ENCODE measurements around the gene CHD6.

CHD6 gene, protein sequence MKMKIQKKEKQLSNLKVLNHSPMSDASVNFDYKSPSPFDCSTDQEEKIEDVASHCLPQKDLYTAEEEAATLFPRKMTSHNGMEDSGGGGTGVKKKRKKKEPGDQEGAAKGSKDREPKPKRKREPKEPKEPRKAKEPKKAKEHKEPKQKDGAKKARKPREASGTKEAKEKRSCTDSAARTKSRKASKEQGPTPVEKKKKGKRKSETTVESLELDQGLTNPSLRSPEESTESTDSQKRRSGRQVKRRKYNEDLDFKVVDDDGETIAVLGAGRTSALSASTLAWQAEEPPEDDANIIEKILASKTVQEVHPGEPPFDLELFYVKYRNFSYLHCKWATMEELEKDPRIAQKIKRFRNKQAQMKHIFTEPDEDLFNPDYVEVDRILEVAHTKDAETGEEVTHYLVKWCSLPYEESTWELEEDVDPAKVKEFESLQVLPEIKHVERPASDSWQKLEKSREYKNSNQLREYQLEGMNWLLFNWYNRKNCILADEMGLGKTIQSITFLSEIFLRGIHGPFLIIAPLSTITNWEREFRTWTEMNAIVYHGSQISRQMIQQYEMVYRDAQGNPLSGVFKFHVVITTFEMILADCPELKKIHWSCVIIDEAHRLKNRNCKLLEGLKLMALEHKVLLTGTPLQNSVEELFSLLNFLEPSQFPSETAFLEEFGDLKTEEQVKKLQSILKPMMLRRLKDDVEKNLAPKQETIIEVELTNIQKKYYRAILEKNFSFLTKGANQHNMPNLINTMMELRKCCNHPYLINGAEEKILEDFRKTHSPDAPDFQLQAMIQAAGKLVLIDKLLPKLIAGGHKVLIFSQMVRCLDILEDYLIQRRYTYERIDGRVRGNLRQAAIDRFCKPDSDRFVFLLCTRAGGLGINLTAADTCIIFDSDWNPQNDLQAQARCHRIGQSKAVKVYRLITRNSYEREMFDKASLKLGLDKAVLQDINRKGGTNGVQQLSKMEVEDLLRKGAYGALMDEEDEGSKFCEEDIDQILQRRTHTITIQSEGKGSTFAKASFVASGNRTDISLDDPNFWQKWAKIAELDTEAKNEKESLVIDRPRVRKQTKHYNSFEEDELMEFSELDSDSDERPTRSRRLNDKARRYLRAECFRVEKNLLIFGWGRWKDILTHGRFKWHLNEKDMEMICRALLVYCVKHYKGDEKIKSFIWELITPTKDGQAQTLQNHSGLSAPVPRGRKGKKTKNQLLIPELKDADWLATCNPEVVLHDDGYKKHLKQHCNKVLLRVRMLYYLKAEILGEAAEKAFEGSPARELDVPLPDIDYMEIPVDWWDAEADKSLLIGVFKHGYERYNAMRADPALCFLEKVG (N-terminal part only)

DNA sequence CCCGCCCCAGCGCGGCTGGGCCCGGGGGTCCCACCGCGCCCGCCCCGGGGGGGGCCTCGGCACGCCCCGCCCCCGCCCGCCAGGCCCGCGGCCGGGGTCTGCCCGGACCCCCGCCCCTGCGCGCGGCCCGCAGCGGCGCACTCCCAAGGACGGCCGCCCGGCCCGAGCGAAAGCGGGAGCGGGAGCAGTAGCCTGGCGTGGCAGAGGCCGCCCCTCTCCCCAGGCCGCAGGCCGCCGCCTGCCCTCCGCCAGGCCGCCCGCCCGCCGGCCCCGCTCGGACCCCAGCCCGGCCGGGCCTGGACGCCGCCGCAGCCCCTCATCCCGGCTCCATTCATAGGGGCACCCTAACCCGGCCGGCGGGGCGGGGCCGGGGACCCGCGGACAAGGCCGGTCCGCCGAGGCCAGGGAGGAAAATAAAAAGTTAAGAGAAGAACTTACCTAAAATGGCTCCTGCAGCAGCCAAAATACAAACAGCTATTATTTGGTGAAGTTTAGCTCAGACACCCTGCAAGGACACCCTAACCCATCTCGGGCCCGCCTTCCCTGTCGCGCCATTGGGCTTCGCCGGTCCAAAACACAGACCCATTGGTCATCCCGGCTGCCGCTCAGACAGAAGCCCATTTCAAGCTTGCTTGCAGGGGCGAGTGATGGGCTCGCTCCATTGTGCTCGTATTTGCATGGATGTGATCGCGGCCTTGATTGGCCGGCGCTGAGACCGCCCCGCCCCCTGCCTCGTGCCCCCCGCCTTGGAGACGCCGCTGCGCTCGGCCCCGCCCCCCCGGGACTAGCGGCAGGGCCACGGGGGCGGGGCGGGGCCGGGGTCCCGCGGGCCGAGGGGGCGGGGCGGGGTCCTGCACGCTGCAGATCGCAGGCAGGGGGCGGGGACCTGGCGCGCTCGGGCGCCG is at the start of gene CHD6:
CHD6 (minus strand) TSS at position 476 of the 905 bp plus-strand sequence. CDS start 67,040 bp downstream, outside the sequence.
- peak; percentile 96 for DNase-seq

DNA sequence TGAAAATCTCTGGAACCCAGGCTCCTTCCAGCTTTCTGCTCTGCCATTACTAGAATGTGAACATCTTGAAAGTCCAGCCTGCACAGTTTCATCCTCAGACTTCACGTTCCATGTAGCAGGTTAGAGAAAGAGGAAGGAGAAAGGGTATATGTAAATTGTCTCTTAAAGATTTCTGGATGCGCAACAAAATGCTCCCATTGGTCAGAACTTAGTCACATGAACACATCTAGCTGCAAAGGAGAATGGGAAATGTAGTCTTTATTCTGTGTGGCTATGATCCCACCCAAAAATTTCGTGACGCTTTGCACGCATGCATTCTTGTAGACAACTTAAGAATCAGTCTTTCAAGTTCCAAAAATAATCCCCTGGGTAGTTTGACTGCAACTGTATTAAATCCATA is 46.4 kb upstream of the CHD6 start:
- DNase-seq: no peak

DNA sequence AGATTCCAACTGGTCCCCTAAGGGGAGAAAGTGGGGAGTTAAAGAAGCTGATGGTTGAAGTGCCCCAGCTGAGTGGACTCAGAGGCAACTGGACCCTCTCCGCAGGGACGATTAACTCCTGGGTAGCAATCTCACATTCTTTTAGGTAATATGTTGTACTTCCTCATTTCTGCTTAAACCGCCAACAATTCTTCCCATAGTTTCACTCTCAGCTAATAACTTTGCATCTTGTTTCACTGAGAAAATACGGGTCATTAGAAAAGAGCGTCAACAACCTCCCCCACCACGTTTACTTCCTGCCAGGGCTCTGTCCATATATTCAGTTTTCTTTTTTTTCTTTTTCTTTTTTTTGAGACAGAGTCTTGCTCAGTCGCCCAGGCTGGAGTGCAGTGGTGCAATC is 39.5 kb upstream of the CHD6 start:
- no peak for DNase-seq

DNA sequence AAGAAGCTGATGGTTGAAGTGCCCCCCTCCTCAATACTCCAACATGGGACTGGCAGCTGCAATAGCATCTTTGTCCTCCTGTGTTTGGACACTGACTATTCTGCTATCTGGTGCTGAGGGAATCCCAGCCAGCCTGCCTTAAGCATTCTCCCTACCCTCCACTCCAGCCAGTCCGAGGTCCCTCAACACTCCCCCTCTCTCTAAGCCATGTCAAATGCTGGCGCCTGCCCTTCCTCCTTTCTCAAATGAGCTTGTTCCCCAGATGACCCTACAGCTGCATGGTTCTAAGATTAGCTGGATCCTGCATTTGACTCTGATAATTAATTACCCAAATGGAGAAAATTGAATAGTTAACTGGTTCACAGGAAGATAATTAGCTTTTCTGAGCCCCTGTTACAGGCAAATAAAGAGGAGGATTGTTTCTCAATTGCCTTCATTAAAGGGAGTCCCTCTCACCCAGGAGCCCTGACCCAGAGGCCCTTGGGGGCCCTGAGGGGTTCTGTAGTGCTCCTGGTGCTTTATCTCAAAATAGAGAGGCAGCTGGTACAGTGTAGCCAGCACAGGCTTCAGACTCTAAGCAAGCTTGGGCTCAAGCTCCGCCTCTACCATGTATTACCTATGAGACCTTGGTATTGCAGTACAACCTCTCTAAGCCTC is 37.9 kb upstream of the CHD6 start:
- DNase-seq: peak; percentile 69

DNA sequence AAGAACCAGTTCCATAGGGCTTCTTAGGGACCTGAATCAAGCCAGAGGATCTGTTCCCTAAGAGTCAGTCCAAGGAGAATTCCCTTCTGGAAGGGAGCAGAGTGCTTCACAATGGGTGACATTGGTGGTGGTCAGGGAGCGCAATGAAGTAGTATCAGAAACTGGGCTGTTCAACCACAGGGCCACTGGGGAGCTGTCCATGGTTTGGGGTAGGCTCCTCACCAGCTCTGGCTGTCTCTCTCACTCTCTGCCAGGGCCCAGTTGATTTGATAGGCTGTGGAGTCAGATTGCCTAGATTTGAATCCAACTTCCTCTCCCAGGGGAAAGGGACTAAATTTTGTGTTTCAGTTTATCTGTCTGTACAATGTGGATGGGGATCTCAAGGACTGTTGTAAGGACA is 36.7 kb upstream of the CHD6 start:
- DNase-seq: no peak

DNA sequence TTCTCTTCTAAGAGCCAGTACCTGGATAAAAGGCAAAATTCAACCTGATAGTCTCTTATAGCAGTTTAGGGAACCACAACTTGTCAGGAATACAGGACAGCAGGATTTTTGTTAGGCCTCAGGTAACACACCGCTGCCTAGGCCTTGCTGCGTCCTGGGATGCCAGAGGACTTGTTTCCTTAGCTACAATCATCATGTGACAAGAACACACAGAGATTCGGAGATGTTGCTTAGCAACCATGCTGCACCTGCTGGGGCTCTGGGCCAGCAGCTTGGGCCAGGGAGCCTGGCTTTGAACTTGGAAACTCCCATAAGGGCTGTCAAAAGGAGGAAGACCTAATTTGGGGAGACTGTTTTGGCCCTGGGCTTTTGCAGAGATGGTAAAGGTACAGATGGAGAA is 36.1 kb upstream of the CHD6 start:
- peak; percentile 82 for DNase-seq

DNA sequence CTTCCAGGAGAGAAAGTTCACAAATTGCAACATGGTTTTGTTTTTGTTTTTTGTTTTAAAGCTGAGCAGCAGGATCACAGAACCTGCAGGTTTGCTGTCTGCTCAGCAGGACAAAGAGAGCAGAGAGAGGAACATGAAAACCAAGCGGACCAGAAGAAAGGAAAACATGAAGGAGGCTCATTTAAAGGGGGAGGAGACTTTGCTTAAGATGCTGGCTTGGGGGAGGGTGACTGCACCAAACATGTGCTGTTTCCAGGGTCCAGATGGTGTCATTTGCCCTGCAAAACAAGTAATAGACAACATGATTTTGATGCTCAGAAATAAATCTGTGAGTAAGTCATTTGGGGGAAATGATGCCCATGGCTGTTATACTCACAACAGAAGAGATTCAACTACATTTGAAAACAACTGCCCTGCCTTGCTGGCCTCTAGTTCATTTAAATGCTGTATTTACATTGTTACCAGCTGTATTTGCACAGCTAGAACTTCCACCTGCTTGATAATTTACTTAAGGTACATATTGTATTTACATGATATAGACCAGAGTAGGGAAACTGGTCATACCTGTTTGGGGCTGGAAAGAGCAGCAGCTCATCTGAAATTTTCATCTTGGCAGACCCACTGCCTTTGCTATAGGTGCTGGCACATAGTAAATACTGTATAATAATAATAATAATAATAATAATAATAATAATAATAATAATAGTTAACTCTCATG is 32.2 kb upstream of the CHD6 start:
- DNase-seq: peak; percentile 99

DNA sequence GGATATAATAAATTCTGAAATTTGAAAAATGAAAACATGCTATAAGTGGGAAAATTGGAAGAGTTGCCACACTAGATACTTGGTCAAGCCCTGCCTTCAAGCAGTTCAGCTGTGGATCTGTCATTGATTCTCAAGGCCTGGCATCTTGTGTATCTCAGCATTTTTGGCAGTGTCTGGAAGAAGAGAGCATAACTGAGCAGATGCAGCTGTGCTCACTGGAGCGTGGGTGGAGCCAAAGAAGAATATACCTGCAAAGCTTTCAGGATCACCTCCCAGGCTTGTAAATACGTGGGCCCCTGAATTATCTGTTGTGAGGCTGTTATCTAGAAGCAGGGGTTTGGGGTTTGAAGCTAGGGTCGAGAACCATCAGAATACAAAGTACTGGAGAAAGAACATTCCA is 31.3 kb upstream of the CHD6 start:
- peak; percentile 93 for DNase-seq

DNA sequence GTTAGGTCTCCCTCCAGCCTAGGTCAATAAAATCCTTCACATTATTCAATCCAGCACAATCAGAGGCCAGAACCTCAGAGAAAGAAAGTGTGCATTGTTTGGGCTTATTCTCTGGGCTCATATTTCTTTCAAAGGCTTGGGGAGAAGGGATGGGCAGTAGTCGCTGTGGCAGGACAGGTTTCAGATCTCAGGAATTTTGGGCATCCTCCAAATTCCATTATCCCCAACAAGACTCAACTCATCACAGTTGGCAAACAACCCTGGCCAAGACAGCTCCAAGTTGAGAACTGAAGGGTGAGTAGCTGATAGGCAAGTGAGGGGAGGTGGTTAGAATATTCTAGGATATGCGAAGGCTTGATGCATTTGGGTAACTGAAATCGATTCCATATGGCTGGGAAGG is 27.2 kb upstream of the CHD6 start:
- DNase-seq: no peak

DNA sequence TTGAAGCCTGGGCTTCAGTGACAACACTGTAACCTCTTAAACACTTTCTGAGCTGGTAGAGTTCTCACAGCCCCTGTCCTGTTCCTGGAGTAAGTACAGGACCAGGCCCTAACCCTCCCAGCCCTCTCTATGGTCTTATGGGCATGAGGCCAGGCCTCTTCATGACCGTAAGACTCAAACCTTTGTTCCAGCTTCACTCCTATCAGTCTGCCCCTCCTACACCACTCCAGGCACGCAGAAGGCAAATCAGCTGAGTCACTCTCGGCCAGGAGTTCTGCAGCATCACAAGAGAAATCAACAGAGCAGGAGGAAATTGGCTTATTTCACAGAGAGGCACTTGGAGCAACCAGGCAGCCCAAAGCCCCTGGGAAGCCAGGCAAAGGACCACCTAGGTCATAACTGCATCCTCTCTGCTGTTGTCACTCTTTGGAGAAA is 25.3 kb upstream of the CHD6 start:
- DNase-seq: peak; percentile 94

DNA sequence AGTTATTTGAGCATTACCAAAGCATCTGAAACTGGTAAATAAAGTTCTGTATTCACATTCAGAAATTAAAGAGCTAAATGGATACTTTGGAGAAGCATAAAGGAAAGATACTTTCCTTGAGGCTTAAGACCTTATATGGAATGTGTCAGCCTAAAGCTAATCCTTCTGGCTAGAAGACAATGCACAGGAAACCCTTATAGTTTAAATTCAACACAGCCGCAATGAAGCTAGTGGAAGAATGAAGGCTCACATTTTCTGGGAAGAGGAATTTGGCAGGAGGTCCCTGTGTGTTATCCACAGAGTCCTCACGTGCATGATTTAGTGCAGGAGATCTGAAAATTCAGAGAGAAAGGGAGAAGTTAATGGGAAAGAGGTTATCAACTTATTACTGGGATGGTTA is 21.5 kb upstream of the CHD6 start:
- no peak for DNase-seq

DNA sequence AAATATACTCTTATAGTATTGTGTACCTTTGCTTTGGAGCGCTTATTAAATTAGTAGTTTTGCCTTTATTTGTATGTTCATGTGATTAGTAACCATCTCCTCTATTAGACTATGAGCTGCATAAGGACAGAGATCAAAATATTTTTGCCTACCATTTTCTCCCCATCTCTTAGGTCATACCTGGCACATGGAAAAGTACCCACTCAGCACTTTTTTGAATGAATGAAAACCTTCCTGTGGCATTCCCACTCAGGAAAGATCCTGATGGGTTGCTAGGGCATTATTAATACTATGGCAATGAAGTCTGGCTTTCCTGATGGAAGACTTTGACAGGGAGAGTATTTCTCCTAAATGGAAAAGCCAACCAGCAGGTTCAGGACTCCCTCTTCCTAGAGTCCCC is 20.3 kb upstream of the CHD6 start:
- no peak for DNase-seq

DNA sequence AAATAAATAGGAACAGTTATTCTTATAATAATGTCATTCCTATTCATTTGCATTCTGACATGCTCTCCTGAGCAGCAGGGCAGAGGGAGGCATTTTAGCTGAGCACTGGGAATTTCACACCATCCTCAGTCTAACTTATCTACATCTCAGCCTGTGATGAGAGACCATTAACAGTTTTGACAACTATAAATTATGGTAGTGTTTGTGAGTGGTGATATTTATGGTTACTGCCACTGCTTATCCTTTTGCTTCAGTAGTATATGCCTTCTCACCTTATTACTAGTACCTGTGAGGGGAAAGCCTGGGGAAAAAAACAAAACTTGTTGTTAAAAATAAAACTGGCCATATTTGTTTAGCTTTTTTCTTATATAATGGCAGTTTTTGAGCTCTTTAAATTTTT is 17.0 kb upstream of the CHD6 start:
- DNase-seq: no peak

DNA sequence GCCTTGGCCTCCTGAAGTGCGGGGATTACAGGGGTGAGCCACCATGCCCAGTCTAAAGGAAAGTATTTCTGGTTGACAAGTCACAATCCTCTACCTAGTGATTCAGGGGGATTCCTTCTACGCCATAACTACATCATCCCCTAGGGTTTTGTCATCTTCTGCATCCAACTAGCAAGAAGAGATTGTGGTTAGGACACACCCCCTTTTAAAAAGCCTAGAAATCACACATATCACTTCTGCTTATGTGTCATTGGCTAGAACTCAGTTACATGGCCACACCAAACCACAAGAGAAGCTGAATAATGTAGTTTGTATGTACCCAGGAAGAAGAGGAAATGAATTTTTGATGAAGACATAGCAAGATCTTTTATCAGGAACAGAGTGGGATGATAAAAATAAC is 14.7 kb upstream of the CHD6 start:
- DNase-seq: no peak

DNA sequence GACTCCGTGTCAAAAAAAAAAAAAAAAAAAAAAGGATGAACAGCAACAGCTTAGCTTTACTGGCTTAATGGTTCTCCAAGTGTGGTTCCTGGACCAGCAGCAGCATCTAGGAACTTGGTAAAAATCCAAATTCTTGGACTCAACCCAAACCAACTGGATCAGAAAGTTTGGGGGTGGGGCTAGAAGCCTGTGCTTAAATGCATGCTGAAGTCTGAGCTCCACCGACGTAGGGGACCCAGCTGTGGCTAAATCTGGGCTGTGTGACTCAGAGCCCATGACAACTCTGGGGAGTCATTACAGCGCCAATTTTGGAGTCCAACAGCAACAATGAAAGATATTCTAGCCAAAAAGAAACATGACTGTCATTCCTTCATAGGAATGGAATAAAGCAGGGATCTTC is 13.6 kb upstream of the CHD6 start:
- DNase-seq: no peak

DNA sequence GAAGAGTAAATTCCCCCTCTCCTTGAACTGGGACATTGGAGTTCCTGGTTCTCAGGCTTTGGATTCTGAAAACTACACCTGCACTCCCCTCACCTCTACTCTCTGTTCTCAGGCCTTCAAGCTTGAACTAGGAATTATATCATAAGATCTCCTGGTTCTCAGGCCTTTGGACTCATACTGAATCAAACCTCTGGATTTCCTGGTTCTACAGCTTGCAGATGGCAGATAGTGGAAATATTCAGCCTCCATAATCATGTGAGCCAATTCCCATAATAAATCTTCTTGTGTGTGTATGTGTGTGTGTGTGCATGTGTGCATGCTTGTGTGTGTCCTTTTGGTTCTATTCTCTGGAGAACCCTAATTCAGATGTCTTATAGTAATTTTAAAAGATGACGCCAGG is 12.7 kb upstream of the CHD6 start:
- DNase-seq: no peak

DNA sequence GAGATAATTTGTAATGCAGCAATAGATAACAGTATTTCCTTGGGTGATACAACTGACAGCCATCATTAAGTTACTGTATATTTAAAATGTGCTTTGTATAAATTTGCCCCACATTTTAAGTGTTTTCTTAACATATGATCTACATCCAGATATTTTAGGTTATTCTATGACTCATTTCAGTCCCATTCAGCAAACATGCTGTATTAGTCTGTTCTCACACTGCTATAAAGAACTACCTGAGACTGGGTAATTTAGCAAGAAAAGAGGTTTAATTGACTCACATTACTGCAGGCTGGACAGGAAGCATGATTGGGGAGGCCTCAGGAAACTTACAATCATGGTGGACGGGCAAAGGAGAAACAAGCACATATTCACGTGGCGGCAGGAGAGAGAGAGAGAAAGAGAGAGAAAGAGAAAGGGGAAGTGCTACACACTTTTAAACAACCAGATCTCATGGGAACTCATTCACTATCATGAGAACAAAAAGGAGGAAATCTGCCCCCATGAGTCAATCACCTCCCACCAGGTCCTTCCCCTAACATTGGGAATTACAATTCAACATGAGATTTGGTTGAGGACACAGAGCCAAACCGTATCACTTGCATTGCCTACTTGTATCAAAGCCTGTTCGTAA is 9.6 kb upstream of the CHD6 start:
- no peak for DNase-seq

DNA sequence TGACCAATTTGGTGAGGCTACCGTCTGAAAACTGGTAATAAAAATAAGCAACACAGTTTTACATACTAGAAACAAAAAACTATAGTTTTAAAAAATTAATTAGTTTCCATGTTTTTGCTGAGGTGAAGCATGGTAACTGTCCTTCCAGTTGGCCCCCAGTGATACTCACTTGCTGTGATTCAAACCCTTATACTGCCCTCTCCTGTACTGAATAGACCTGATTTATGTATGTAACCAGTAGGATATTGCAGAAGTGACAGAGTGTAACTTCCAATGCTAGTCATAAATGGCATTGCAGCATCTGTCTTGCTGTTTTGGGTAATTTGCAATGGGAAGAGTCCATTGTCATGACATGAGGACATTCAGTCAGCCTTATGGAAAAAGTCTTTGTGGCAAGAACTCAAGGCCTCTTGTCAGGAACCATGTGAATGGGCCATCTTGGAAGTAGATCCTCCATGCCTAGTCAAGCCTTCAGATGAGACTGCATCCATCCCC is 8.9 kb upstream of the CHD6 start:
- DNase-seq: no peak

DNA sequence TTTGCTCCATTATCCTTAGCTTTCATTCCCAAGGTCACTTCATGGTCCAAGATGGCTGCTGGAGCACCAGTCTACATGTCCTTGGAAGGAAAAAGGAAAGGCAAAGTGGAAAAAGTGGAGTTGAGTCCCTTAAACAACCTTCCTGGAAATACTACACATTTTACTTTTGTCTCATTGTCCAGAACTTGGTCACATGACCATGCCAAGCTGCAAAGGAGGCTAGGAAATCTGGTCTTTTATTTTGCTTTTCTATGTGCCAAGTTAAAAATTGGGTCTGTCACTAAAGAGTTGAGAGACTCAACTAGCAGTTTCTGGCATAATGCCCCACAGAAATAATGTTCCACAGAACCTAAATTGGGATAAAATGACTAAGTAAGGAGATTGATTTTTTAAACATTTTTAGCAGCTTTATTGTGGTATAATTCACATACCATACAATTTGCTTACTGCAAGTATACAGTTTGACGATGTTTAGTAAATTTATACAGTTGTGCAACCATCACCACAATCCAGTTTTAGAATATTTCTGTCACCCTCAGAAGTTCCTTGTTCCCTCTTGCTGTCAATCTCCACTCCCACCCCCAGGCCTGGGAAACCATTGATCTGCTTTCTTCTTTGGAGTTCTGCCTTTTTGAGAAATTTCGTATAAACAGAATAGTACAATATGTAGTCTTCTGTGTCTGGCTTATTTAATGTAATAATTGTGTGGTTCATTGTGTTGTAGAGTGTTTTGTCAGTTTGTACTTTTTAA is 5.6 kb upstream of the CHD6 start:
- no peak for DNase-seq
